ENCODE data around the gene ARHGAP18.

Gene ARHGAP18

DNA sequence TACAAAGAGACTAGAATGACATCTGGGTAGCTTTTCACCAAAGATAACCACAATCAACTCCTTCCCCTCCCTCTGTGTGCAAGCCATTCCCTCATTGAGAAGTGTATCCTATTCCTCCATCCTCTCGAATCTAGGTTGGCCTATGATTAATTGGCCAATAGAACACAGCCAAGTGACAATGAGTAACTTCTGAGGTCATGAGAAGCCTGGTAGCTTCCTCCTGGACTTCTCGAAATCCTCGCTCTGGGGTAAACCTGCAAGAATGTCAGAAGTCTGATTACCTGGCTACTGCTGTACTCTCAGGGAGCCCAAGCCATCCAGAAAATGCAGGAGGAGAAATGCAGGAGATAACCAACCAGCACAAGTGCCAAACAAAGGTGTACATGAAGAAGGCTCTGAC, 13.1 kb downstream of the ARHGAP18 start:
- in situ Hi-C loops (cut with MboI; ENCODE audit: low pct_unique_long_range_greater_than_20kb, low sequenced_read_pairs): no loop called here
- DNase-seq: no peak

DNA sequence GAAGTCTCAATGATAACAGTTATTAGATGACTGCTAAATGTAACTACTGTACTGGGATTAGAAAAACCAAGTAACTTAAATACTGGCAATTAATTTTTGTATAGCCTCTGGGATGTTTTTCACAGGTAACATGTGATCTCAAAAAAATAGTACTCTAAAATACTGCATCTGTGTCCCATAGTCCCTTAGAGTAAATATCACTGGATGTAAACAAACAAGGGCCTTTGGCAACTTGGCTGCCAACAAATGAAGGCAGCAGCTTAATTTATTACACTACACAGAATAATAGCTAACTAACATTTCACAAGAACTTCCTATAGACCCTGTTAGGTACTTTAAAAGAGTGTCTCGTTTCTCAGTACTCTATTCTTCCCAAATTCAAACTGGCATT, 14.0 kb downstream of the ARHGAP18 start:
- DNase-seq: no peak
- in situ Hi-C loops (cut with MboI; ENCODE audit: low pct_unique_long_range_greater_than_20kb, low sequenced_read_pairs): no loop called here

DNA sequence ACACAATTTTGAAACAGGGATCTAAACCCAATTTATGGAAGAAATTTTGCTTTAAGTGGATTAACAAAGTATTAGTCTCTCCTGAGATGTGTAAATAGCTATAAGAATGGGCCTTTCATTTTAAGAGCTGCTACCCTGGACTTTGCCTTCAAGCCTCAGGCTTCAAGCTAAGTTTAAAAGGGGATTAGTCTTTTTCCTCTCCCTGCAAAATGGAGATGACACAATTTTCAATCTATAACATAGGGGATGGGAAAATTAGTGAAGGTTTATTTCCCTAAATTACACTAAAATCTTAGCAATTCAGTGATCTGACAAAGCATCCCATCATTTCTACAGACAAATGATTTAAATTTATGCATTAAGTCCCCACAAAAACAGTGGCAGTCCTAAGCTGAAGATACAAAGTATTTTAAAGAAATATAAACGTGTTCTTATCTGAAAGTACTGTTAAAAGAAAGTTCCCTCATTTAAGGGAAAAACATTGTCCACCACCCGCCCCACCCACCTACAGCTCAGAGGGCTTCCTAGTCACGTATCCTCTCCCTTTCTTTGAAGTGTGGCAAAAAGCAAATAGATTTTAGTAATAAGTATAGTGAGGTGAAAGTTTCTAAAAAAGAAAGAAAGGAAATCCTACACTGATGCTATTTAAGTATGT, 14.5 kb downstream of the ARHGAP18 start:
- in situ Hi-C loops (cut with MboI; ENCODE audit: low pct_unique_long_range_greater_than_20kb, low sequenced_read_pairs): no loop called here
- DNase-seq: no peak

DNA sequence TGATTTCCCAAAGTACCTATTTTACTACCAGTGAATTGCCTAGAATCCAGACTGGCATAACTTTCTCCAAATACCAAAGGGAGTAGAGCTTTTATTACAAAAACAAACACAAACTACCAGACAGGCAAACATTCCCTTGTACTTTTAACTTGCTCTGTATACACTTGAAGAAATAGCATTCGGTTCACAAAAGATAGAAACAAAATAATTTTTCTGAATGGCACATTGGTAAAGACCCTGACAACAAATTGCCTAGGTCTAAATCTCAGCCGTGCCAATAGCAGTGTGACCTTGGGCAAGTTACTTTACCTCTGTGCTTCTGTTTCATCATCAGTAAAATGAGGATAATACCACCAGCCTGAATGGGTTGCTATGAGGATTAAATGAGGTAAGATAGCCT, 15.9 kb downstream of the ARHGAP18 start:
- no peak for DNase-seq
- in situ Hi-C loops (cut with MboI; ENCODE audit: low pct_unique_long_range_greater_than_20kb, low sequenced_read_pairs): no loop called here

DNA sequence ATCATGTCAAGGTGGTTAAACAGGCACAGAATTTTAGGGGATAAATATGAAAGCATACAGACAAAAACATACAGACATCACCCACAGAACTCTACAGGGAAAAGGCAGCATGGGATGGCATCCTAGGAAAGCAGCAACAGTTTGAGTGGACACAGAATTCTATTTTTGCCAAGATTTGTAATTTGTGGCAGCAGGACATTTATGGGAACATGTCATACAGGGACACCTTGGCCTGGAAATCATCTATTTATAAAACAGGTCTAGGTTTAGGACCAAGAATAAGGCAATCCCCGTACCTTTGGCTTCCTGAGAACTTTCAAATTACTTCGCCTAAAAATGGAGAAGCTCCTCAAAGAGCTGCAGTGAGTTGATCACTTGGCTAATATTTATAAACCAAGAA, 17.5 kb downstream of the ARHGAP18 start:
- no peak for DNase-seq
- in situ Hi-C loops (cut with MboI; ENCODE audit: low pct_unique_long_range_greater_than_20kb, low sequenced_read_pairs): no loop called here

DNA sequence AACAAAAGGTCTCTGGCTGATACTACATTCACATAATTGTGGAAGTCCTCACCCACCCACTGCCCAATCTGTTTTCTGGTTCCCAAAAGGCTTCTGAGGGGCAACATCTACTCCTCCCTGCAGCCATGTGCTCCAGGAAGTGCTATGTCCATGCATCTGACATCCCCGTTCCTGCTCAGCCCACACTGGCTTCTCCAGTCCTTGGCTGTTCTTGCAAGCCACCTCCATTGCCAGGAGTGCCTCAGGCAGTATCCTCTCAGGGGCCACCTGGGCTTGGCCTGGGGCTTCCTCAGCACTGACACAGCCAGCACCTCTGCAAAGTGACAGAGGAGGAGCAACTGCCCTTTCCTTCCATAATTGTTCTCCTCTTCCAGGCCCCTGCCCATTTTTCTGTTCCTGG, 18.3 kb downstream of the ARHGAP18 start:
- in situ Hi-C loops (cut with MboI; ENCODE audit: low pct_unique_long_range_greater_than_20kb, low sequenced_read_pairs): no loop called here
- DNase-seq: no peak

DNA sequence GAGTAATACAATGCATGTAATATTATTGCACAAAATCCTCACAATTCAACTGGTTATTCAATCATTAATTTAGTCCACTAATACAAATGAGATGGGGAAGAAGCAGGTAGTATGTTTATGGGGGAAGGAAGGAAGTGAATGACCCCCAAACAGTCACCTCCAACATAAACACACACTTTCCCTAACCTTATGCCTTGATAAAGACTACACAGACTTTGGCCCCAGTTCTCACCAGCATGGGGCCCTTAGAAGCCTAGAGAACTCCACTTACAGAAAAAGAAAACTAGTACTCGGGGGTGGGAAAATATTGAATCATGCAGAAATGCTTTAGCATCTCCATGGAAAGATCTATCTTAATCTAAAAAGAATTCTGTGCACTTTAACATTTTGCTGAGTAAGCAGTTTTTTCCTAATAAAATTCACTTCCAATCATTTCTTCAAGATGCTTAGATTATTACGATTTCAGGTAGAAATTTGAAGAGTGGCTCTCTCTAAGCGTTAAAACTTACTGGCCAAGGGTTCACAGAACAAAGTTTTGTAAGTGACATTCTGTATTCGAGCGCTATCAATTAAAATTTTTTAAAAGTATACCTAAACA, 18.8 kb downstream of the ARHGAP18 start:
- in situ Hi-C loops (cut with MboI; ENCODE audit: low pct_unique_long_range_greater_than_20kb, low sequenced_read_pairs): no loop called here
- DNase-seq: no peak

DNA sequence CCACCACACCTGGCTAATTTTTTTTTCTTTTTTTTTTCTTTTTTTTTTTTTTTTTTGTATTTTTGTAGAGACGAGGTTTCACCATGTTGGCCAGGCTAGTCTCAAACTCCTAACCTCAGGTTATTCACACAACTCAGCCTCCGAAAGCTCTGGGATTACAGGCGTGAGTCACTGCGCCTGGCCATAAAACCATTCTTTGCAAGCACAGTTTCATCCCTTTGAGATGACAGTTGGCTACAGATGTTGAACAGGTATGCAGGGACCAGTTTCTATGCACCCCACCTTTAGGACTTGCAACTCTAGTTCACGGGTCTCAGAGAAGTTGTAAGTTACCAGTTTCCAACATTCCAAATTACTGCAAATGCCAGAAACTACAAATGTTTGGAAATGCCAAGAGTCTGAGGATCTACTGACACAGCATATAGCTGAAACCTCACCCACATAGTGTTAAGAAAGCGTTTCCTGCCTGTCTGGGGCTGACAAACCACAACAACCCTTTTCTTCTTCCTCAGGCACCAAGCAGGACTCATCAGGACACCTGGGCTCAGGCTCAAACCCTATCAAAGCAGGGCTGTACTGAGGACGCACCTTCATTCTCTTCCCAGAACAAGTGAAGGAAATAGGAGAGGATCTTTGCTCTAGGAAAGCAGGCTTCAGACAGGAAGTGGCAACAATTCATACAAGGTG, 22.9 kb downstream of the ARHGAP18 start:
- peak; percentile 81 for DNase-seq
- in situ Hi-C loops (cut with MboI; ENCODE audit: low pct_unique_long_range_greater_than_20kb, low sequenced_read_pairs): no loop called here

DNA sequence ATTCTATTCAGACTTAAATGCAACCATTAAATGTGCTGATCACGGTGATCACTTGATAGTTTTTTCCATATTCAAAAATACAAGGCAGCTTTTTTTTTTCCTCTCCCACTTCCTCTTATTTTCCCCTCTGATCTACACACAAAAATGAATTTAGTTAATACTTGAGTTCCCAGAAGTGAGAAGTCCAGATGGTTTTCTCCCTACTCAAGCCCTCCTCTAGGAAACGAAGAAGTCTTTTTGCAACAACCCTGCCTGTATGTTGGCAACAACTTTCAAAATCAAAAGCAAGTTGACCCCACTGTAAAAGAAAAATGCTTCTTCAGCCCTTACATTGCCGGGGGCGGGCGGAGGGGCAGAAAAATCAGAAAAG, 24.3 kb downstream of the ARHGAP18 start:
- peak; percentile 51 for DNase-seq
- in situ Hi-C loops (cut with MboI; ENCODE audit: low pct_unique_long_range_greater_than_20kb, low sequenced_read_pairs): no loop called here

DNA sequence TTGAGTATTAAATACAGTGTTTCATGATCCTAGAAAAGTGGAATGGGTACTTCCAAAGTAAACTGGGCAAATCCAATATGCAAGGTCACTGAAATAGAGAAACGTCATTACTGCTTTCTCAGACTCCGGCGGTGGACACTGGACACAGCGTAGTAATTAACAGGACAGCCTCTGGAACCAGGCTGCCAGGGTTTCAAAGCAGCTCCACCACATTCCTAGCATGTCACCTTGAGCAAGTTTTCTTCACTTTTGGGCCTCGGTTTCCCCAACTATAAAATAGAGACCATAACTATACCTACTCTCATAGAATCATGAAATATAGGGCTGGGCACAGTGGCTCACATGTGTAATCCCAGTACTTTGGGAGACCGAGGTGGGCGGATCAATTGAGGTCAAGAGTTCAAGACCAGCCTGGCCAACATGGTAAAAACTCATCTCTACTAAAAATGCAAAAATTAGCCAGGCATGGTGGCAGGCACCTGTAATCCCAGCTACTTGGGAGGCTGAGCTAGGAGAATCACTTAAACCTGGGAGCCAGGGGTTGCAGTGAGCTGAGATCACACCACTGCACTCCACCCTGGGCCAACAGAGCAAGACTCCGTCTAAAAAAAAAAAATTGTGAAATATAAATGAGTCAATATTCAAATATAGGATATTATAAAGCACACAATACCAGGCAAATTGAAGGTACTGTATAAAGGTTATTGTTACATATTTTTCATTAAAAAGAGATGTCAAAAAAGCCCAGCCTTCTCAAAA, 24.9 kb downstream of the ARHGAP18 start:
- no peak for DNase-seq

DNA sequence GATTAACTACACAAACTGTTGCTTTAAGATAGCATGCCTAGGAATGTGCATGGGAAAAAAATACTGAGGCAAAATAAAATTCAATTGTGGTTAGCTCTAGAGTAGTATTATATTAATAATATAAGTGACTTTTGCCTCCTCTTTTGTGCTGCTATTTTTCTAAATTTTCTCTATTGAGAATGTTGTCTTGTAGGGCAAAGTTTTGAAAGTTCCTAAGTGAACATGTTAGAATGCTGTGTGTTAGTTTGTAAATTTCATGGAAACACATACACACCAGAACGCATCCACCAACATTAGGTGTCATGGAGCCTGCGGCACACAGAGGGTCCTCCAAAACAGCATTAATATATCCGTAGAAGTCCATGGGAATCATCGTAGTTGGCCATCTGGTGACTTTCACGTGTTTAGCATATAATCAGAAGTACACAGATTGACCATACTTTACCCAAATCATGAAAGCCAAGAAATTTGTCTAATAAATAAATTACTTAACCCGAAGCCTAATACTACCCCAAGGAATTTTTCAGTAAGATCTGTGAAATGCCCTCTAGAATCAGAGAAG, 25.6 kb downstream of the ARHGAP18 start:
- in situ Hi-C loops (cut with MboI; ENCODE audit: low pct_unique_long_range_greater_than_20kb, low sequenced_read_pairs): no loop called here

More for the DNA sequence above, 24.9 kb downstream of the ARHGAP18 start:
- in situ Hi-C loops (cut with MboI; ENCODE audit: low pct_unique_long_range_greater_than_20kb, low sequenced_read_pairs): no loop called here

DNA sequence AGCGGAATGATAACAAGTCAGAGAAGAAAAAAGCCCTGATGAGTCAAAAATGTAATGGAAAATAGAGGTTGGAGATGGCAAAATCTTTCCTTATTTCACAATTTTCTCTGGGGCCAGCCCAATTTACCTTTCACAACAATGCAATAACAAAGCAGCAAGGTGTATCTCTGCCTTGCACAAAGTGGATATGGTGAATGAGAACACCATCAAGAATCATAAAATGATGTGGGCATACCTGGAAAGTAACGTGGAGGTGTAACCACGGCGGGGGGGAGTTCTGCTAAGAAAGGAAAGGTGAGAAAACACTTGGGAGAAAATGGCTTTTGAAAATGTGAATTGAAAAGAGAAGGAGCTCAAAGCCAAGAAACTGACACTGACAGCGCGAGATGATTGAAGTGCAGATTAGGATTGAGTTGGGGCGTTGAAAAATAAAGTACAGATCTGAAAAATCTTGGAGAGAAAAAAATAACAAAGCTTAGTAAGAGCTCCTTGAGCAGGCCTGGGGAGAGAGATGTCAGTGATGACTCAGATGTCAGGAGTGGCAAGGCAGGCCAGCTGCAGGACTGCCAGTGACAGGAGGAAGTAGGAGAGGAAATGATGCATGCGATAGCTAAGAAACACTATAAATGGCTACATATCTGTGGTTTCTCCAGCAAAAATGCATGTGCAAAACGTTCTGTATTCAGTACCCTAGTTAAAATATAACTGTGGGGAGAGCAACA, 26.2 kb downstream of the ARHGAP18 start:
- in situ Hi-C loops (cut with MboI; ENCODE audit: low pct_unique_long_range_greater_than_20kb, low sequenced_read_pairs): no loop called here
- DNase-seq: peak; percentile 88

More for the DNA sequence above, 25.6 kb downstream of the ARHGAP18 start:
- no peak for DNase-seq

DNA sequence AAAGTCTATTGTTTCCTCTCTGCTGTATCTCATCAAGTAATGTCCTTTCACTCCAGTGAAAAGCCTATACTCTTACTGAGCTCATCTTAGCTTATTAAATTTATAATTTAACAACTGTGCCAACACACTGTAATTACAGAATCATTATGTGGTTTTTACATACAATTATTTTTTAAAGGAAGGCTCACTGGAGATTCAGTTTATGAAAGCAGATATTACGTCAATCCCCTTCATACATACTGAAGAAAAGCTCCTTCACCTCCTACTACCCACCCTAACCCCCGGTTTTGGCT, 28.1 kb downstream of the ARHGAP18 start:
- in situ Hi-C loops (cut with MboI; ENCODE audit: low pct_unique_long_range_greater_than_20kb, low sequenced_read_pairs): no loop called here
- DNase-seq: no peak

DNA sequence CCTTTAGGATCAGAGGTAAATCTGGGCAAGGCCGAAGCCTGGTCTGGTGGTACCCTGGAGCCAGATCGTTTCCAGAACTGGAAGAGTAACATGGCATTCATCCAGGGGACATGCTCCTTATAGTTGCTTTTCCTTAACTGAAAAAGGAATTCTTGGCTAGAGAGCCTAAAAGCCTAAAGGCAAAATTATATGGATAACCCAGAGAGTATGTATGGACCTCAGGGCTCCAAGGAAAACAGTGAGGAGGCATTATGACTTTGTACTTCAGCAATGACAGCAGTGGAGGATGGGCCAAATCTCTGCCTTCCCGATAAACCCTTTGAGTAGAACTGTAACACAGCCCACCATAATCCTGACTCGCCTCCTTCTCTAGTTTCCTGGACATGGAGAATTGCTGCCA, 29.3 kb downstream of the ARHGAP18 start:
- no peak for DNase-seq
- in situ Hi-C loops (cut with MboI; ENCODE audit: low pct_unique_long_range_greater_than_20kb, low sequenced_read_pairs): no loop called here

DNA sequence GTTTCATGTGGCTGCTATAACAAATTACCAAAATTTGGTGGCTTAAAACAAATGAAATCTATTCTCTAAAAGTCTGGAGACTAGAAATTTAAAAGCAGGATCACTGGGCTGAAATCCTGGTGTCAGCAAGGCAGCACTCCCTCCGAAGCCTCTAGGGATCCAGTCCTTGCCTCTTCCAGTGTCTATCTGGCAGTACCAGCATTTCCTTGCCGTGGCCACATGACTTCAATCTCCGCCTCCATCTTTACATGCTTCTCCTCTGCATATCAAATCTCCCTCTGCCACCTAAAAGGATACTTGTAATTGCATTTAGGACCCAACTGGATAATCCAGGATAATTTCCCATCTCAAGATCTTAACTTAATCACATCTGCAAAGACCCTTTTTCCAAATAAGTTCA, 30.2 kb downstream of the ARHGAP18 start:
- DNase-seq: no peak
- in situ Hi-C loops (cut with MboI; ENCODE audit: low pct_unique_long_range_greater_than_20kb, low sequenced_read_pairs): no loop called here

DNA sequence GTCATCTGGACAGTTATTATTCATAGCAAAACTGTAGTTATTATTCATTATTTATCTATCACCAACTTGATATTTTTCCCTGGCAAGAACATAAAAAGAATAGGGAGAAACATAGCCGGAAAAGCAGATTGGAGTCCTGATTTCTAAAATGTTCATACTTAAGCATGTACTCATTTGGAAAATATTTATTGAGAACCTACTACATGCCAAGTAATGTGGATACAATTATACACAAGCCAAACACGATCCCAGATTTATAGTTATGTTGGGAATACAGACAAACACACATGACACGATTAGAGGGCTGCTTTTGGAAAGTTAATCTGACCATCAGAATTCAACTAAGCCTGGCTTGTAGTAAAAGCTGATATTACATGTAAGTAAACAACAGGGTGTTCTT, 30.7 kb downstream of the ARHGAP18 start:
- in situ Hi-C loops (cut with MboI; ENCODE audit: low pct_unique_long_range_greater_than_20kb, low sequenced_read_pairs): no loop called here

DNA sequence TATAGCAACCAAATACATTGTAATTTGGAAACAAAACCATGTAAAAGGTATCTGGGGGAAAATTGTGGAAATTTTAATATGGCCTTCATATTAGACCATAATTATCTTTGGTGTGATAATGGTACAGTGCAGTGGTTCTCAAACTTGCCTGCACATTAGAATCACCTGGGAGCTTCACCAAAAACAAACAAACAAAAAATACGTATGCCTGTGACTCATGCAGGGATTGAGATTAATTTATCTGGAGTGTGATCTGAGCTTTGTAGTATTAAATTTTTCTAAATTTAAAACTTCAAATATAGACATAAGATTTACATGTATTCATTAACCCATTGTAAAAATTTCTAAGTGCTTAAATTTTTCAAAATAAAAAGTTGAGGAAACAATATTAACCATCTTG, 31.5 kb downstream of the ARHGAP18 start:
- in situ Hi-C loops (cut with MboI; ENCODE audit: low pct_unique_long_range_greater_than_20kb, low sequenced_read_pairs): no loop called here

More for the DNA sequence above, 30.7 kb downstream of the ARHGAP18 start:
- no peak for DNase-seq

DNA sequence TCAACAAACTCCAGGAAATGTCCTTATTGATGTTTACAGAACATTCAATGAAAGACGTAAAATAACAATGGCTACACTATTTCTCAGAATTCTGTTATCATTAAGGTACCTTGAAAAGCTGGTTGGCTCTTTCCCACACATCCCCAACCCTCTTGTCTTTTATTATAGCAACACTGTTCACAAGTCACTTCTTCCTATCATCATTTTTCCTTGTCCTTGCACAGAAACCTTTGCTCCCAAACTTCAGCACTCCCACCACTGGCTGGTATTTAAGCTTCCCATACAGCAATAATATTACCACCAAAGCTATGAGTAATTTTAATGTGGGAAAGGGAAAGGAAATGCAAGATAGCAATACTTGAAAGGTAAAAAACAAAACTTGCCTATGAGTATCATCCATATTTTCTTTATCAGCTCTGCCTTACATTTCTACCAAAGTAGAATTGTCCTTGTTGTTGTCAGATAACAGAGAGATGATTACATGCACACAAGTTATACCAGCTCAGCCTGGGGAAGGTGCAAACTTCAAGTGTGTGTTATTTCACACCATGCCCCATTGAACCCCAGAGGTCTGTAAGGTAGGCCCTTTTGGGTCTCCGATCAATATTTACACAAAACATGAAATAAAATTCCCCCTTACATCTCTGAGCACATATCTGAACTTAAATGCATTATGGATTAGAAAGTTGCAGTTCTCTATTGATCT, 32.2 kb downstream of the ARHGAP18 start:
- in situ Hi-C loops (cut with MboI; ENCODE audit: low pct_unique_long_range_greater_than_20kb, low sequenced_read_pairs): no loop called here
- no peak for DNase-seq

More for the DNA sequence above, 31.5 kb downstream of the ARHGAP18 start:
- no peak for DNase-seq

Data from KBM-7 (cell line).